NT2/D1 (cell line): ENCODE results near the gene C3.

Source experiments
- DNase-seq: peaks from one replicate; pipeline ENCODE4 v3.0.0-alpha.2; 2011; ENCODE audit warnings: low read depth, low spot score
- H3K27me3 ChIP-seq: 2 replicates; pipeline ENCODE4 v1.6.0; 2011; ENCODE audit warnings: mild to moderate bottlenecking; ENCODE audit not compliant: insufficient read length, insufficient read depth
- H3K36me3 ChIP-seq: 2 replicates; pipeline ENCODE4 v1.6.1; 2011; ENCODE audit warnings: mild to moderate bottlenecking, low read length, mixed read lengths; ENCODE audit not compliant: insufficient read depth, insufficient read length
- H3K4me1 ChIP-seq: 2 replicates; pipeline ENCODE4 v1.5.1; 2011; ENCODE audit not compliant: insufficient read depth, insufficient read length
- H3K4me3 ChIP-seq: 2 replicates; pipeline ENCODE4 v1.5.1; 2011; ENCODE audit warnings: low read depth; ENCODE audit not compliant: insufficient read length
- H3K9ac ChIP-seq: 2 replicates; pipeline ENCODE4 v1.6.0; 2011; ENCODE audit warnings: low read depth; ENCODE audit not compliant: insufficient read length
- H3K9me3 ChIP-seq: 2 replicates; pipeline ENCODE4 v1.5.1; 2011; ENCODE audit warnings: mild to moderate bottlenecking, low read length; ENCODE audit not compliant: insufficient read depth
- SUZ12 ChIP-seq: IDR thresholded peaks from 2 replicates; pipeline ENCODE4 v1.6.1; 2011; ENCODE audit not compliant: insufficient read length, insufficient read depth; ENCODE audit errors: extremely low read depth
- YY1 ChIP-seq: IDR thresholded peaks from 2 replicates; pipeline ENCODE4 v1.6.1; 2011; ENCODE audit not compliant: insufficient read length, insufficient read depth
- ZNF274 ChIP-seq: IDR thresholded peaks from 2 replicates; pipeline ENCODE4 v1.6.1; 2011; ENCODE audit warnings: mild to moderate bottlenecking, low read depth, low read length

Gene C3

GRCh38 chr19:6734096-6734696 is 13.7 kb upstream of the C3 start:
- Histone ChIP-seq H3K36me3 (peaks cover 38% of the 10 kb centered on the region), H3K27me3 (no peaks in the 10 kb centered on the region), H3K4me1 (peaks cover 13% of the 10 kb centered on the region), H3K4me3 (no peak overlapping the region), H3K9me3 (no peaks in the 10 kb centered on the region), H3K9ac (peak overlapping the region; percentile 51)
- TF ChIP-seq YY1 (no peak), SUZ12 (no peak), ZNF274 (no peak)
- DNase-seq, result no peak

- peaks cover 8% of the 10 kb centered on the region for H3K4me1 ChIP-seq
- peaks cover 42% of the 10 kb centered on the region for H3K36me3 ChIP-seq
- no peak for DNase-seq
Measured at GRCh38 chr19:6733338-6734095, 13.1 kb upstream of the C3 start.

GRCh38 chr19:6732803-6733337 is 12.4 kb upstream of the C3 start:
- Histone ChIP-seq H3K27me3 (no peaks in the 10 kb centered on the region), H3K4me1 (peaks cover 12% of the 10 kb centered on the region), H3K9me3 (no peaks in the 10 kb centered on the region), H3K4me3 (no peak overlapping the region), H3K9ac (no peak overlapping the region), H3K36me3 (peaks cover 42% of the 10 kb centered on the region)
- TF ChIP-seq SUZ12 (no peak), YY1 (no peak), ZNF274 (no peak)
- no peak for DNase-seq

More at GRCh38 chr19:6733338-6734095, 13.1 kb upstream of the C3 start:
- Histone ChIP-seq H3K27me3 (no peaks in the 10 kb centered on the region), H3K9ac (peak overlapping the region; percentile 51), H3K4me3 (no peak overlapping the region), H3K9me3 (no peaks in the 10 kb centered on the region)
- TF ChIP-seq YY1, result no peak
- no peak for TF ChIP-seq ZNF274
- no peak for TF ChIP-seq SUZ12

GRCh38 chr19:6731822-6732221 is 11.4 kb upstream of the C3 start:
- no peaks in the 10 kb centered on the region for H3K27me3 ChIP-seq
- H3K4me1 ChIP-seq, result peaks cover 12% of the 10 kb centered on the region
- H3K9me3 ChIP-seq, result no peaks in the 10 kb centered on the region
- no peak for DNase-seq
- H3K36me3 ChIP-seq, result peaks cover 42% of the 10 kb centered on the region
- H3K4me3 ChIP-seq, result no peak overlapping the region
- TF ChIP-seq YY1 (no peak), ZNF274 (no peak), SUZ12 (no peak)
- no peak overlapping the region for H3K9ac ChIP-seq

- TF ChIP-seq ZNF274, result no peak
- Histone ChIP-seq H3K36me3 (peaks cover 42% of the 10 kb centered on the region), H3K9me3 (no peaks in the 10 kb centered on the region), H3K9ac (no peak overlapping the region), H3K4me1 (peaks cover 12% of the 10 kb centered on the region), H3K27me3 (no peaks in the 10 kb centered on the region), H3K4me3 (no peak overlapping the region)
- no peak for DNase-seq
Measured at GRCh38 chr19:6730941-6731670, 10.7 kb upstream of the C3 start.

GRCh38 chr19:6730153-6730804 is 9.8 kb upstream of the C3 start:
- no peak for DNase-seq
- H3K27me3 ChIP-seq, result no peaks in the 10 kb centered on the region
- no peak overlapping the region for H3K9ac ChIP-seq
- peaks cover 41% of the 10 kb centered on the region for H3K36me3 ChIP-seq
- no peak overlapping the region for H3K4me3 ChIP-seq
- TF ChIP-seq SUZ12 (no peak), YY1 (no peak), ZNF274 (no peak)
- H3K9me3 ChIP-seq, result no peaks in the 10 kb centered on the region
- peaks cover 11% of the 10 kb centered on the region for H3K4me1 ChIP-seq
